ENCODE measurements around the gene RGS17. TPM values are rescaled to one million over a fixed set of nuclear protein-coding genes. Genes with fewer than 3 reads are reported as not detected.

The RGS17 gene
- total RNA-seq, 1 experiment from 2014 or later: 1.3 TPM

- DNase-seq (ENCODE audit: low read depth): peak; percentile 35
Observed at GRCh38 chr6:153084393-153084792, 46.7 kb downstream of the RGS17 start.

- DNase-seq (ENCODE audit: low read depth): no peak
Observed at GRCh38 chr6:153083869-153084268, 47.2 kb downstream of the RGS17 start.

DNA sequence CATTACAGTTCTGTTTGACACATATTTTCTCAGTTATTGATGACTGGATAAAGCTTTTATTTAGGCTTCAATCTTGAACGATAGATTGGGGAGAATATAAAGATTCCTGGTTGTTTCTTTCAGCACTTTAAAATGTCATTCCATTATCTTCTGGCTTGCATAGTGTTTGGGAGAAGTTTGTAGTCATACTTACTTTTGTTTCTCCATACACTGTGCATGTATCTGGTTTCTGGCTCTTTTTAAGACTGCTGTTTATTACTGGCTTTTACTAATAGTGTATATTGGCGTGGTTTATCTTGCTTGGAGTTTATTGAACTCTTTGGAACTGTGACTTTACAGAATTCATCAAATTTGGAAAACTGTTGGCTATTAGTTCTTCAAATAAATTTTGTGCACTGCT is 49.2 kb downstream of the RGS17 start:
- DNase-seq (ENCODE audit: low read depth): no peak

DNA sequence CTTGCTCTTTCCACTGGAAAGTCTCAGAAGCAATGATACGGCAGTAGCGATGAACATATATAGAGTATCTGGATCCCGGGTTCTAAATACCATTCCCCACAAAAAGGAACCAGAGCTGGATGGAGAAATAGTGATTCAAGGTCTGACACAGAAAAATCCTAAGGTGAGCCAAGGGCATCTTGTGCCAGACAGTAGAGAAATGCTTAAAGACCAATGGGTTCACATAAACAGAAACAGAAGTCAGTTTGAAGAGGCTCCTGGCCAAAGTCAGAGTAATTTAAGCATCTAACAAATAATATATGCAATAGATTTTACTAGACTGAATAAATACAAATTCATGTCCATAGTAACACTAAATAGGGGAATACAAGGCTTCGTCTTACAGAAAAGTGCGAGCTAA is 54.7 kb downstream of the RGS17 start:
- DNase-seq (ENCODE audit: low read depth): no peak

- no peak for DNase-seq (ENCODE audit: low read depth)
Observed at GRCh38 chr6:153074761-153075160, 56.3 kb downstream of the RGS17 start.

- no peak for DNase-seq (ENCODE audit: low read depth)
Observed at GRCh38 chr6:153073841-153074240, 57.2 kb downstream of the RGS17 start.

DNA sequence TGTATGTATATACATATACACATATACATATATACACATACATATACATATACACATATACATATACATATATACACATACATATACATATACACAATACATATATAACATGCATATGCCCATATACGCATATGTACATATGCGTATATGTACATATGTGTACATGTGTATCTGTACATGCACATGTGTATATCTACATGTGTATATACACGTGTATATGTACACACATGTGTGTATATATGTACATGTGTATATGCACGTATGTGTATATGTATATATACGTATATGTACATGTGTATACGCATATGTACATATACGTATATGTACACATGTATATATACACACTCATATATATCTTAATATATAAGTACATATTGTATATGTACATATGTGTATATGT is 60.3 kb downstream of the RGS17 start:
- DNase-seq (ENCODE audit: low read depth): no peak

GRCh38 chr6:153069897-153070296 is 61.2 kb downstream of the RGS17 start:
- no peak for DNase-seq (ENCODE audit: low read depth)

GRCh38 chr6:153065222-153065621 is 65.9 kb downstream of the RGS17 start:
- DNase-seq (ENCODE audit: low read depth): no peak

DNA sequence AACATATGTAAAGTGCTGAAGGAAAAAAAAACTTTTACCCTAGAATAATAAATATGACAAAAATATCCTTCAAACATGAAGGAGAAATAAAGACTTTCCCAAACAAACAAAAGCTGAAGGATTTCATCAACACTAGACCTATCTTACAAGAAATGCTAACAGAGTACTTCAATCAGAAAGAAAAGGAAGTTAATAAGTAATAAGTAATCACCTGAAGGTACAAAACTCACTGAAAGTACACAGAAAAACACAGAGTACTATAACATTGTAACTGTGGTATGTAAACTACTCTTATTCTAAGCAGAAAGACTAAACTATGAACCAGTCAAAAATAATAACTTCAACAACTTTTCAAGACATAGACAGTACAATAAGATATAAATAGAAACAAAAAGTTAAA is 67.1 kb downstream of the RGS17 start:
- DNase-seq (ENCODE audit: low read depth): no peak

- peak; percentile 37 for DNase-seq (ENCODE audit: low read depth)
Observed at GRCh38 chr6:153062516-153062915, 68.6 kb downstream of the RGS17 start.

DNA sequence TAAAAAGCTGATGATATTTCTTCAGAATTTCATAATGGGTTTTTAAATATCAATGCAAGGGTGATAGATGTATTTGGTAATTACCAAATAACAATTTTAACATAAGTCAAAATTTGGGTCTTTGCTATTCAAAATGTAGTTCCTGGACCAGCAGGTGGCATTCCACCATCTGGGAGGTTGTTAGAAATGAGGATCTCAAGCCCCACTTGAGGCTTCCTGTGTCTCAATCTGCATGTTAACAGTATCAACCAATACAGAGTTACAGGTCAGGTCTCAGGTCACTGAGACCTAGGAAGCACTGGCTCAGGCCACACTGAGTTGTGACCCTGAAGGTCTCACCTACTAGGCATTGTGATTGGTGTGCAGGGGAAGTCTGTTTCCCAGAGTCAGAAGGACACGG is 71.3 kb downstream of the RGS17 start:
- DNase-seq (ENCODE audit: low read depth): no peak

DNA sequence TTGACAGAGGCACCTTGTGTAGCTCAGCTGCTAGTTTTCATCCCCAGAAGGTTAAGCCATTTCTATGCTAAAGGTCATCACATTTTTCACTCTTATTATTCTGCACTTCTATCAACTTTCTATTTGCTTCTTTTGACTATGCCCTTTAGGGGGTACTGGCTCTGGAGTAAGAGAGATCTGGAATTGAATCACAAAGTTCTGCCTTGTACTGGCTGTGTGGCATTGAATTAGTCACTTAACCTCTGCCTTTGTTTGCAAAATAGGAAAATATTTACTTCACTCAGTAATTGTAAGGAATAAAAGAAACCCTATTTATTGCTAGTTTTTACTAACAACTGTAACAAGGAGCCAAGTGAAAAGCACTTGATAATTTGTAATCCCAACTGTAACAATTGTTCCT is 71.8 kb downstream of the RGS17 start:
- peak; percentile 22 for DNase-seq (ENCODE audit: low read depth)

DNA sequence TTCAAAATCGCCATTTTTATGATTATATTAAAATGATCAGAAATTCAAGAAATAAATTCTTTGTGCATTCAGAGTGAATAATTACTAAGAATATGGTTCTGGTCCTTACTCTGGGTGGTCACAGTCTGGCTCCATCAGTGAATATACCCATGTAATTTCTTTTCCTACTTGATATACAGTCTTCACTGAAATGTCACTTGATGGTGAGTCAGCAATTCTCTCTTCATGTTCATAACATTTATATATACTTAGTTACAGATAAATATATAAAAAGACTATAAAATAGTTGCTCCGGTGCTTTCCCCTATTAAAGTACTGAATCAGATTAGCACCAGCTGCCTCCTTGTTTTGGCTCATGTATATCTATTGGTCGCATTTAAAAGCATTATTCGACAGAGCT is 72.2 kb downstream of the RGS17 start:
- peak; percentile 17 for DNase-seq (ENCODE audit: low read depth)

DNA sequence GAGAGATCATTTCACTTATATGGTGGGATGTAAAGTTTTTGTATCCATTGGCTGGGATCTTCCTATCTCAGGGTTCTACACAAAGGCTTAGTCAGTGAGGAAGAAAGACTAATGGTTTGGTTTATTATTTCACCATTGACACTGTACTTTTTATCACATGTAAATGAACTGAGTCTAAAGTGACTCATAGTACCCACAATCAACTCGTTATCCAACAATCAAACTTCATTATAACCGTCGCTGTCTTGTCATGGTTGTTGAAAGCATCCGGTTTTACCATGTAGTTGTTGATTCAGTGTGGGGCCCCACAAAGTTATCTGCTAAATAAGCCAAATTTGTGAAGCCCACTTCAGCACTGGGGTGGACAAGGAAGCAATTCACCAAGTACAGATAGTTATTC is 72.8 kb downstream of the RGS17 start:
- peak; percentile 75 for DNase-seq (ENCODE audit: low read depth)

- no peak for DNase-seq (ENCODE audit: low read depth)
Observed at GRCh38 chr6:153056308-153056707, 74.8 kb downstream of the RGS17 start.

- no peak for DNase-seq (ENCODE audit: low read depth)
Observed at GRCh38 chr6:153051801-153052200, 79.3 kb downstream of the RGS17 start.

GRCh38 chr6:153048631-153049030 is 82.5 kb downstream of the RGS17 start:
- no peak for DNase-seq (ENCODE audit: low read depth)

DNA sequence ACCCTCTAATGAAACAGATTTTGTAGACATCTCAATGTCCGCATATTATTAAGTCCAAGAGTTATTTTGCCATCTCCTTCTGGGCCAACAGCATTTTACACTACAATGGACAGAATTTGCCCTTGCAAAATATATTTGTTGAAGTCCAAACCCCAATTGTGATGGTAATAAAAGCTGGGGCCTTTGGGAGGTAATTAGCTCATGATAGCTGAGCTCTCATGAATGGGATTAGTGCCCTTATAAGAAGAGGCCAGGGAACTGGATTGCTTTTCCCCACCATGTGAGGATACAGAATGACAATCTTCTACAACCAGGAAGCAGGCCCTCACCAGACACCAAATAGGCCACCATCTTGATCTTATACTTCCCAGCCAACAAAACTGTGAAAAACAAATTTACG is 83.7 kb downstream of the RGS17 start:
- no peak for DNase-seq (ENCODE audit: low read depth)

DNA sequence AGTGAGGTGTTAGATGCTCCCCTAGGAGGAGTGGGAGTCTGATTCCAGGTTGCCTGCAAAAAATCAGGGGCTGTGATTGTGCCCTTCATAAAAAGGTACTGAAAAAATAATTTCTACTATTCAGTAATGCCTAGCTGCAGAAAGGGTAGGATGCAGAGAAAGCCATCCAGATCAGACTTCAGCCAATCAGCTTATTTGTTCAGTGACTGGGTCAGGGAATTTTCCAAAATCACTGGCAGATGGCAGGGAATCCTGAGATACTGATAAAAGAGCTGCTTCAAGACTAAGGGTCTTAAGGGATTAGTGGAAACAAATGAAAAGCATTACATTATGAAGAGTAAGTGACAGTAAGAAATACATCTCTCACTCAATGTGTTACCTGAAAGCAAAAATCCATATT is 85.8 kb downstream of the RGS17 start:
- DNase-seq (ENCODE audit: low read depth): no peak

DNA sequence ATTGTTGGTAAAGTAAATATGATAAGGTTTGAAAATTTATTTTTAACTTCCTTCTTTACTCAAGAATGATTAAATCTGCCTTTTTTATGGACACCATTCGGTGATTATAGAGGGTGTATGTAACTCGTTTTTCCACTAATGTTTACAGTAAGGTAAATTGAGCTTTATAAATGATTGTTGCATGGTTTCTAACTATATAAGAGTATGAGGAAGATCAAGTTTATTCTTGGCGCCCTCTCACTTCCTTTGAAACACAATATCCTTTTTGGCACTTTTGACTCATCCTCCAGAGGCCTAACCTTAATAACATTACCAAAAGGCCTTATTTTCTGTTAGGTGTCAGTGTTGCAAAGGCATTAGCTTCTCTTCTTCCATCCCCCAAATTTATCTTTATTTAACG is 86.8 kb downstream of the RGS17 start:
- DNase-seq (ENCODE audit: low read depth): no peak

- DNase-seq (ENCODE audit: low read depth): no peak
Observed at GRCh38 chr6:153043719-153044118, 87.4 kb downstream of the RGS17 start.

DNA sequence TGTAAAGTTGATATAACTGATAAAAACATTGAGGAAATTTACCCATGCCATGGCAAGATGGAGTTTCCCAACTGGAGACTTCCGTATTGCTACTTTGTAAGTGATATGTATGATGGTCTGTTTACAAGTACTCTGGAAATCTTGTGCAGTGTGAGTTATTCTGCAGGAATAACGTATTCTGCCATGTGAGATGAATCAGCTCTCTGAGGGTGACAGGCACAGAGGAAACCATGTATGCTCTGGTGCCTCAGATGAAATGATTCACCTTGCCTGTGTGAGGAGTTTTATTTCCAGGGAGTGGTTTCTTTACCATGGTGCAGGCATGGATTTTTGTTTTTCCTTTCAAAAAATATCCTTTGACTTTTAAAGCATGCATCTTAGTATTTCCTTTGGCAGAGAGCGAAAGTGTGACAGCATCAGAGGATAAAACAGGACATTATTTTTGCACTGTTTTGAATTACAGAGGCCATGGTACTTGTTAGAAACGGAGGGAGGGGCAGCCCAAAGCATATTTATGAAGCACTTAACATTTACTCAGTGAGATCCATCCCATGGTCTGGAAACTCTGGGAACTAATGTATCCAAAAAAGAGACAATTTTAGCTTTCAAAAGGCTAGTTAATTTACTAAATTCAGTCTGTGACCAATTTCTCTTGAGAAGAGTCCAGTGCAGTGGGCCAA is 92.6 kb downstream of the RGS17 start:
- DNase-seq (ENCODE audit: low read depth): peak; percentile 73

DNA sequence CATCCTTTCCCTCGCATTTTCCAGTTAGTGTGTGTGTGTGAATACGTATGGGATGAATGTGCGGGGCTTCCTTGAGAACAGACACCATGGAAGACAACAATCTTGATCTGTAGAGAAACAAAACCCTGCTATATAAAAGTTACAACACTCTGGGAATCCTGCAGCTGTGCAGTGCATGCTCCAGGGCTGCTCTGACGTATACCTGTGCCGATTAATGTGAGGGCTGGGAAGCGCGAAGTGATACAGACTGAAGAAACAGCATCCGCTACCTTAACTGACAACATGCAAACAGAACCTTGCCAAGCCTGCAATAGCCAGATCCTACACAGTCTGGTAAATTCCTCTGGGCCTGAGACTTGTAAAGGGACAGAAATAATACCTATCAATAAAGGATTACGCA is 96.9 kb downstream of the RGS17 start:
- DNase-seq (ENCODE audit: low read depth): no peak
